HuH-7 (cell line): ENCODE data around the gene WASF3.

ENCODE experiments used
- DNase-seq: peaks from one replicate; pipeline ENCODE4 v3.0.0; 2011; ENCODE audit warnings: low spot score

The WASF3 gene

GRCh38 chr13:26557393-26558073, at the start of gene WASF3:
Gene WASF3 (plus strand): TSS chr13:26557683. CDS start chr13:26642271, 84,588 bp downstream.
- DNase-seq = peak; percentile 88

- DNase-seq = no peak
Observed at GRCh38 chr13:26508885-26509284, 48.6 kb upstream of the WASF3 start.

- DNase-seq = no peak
Observed at GRCh38 chr13:26509491-26509890, 48.0 kb upstream of the WASF3 start.

- DNase-seq = no peak
Observed at GRCh38 chr13:26513931-26514330, 43.6 kb upstream of the WASF3 start.

- no peak for DNase-seq
Observed at GRCh38 chr13:26515721-26516120, 41.8 kb upstream of the WASF3 start.

- no peak for DNase-seq
Observed at GRCh38 chr13:26517936-26518335, 39.5 kb upstream of the WASF3 start.

- no peak for DNase-seq
Observed at GRCh38 chr13:26518451-26518959, 39.0 kb upstream of the WASF3 start.

GRCh38 chr13:26522571-26522970, 34.9 kb upstream of the WASF3 start:
- no peak for DNase-seq

GRCh38 chr13:26523007-26523406, 34.5 kb upstream of the WASF3 start:
- no peak for DNase-seq

GRCh38 chr13:26525528-26525927, 32.0 kb upstream of the WASF3 start:
- DNase-seq = no peak

- no peak for DNase-seq
Observed at GRCh38 chr13:26526702-26527216, 30.7 kb upstream of the WASF3 start.

- DNase-seq = no peak
Observed at GRCh38 chr13:26528527-26528926, 29.0 kb upstream of the WASF3 start.

GRCh38 chr13:26529441-26529840, 28.0 kb upstream of the WASF3 start:
- peak; percentile 39 for DNase-seq

- no peak for DNase-seq
Observed at GRCh38 chr13:26531742-26532141, 25.7 kb upstream of the WASF3 start.

GRCh38 chr13:26534036-26534726, 23.3 kb upstream of the WASF3 start:
- no peak for DNase-seq

GRCh38 chr13:26538363-26539317, 18.8 kb upstream of the WASF3 start:
- no peak for DNase-seq

GRCh38 chr13:26539738-26540292, 17.7 kb upstream of the WASF3 start:
- DNase-seq = no peak

- DNase-seq = no peak
Observed at GRCh38 chr13:26540334-26540733, 17.1 kb upstream of the WASF3 start.

GRCh38 chr13:26541041-26541440, 16.4 kb upstream of the WASF3 start:
- no peak for DNase-seq

GRCh38 chr13:26541678-26542568, 15.6 kb upstream of the WASF3 start:
- DNase-seq = no peak

- no peak for DNase-seq
Observed at GRCh38 chr13:26544707-26545106, 12.8 kb upstream of the WASF3 start.
